Neural cell (in vitro differentiated cells): Measurements from ENCODE around the gene GRN. TPM values are rescaled to one million over a fixed set of nuclear protein-coding genes. Genes with fewer than 3 reads are reported as not detected.

ENCODE experiments used
- H2AFZ ChIP-seq: fragments of 200-600, 300-800 bp; sonication (generic), shearing (Covaris generic); 2 replicates; pipeline ENCODE4 v1.6.0; 2014; ENCODE audit warnings: low read depth, mild to moderate bottlenecking, antibody characterized with exemption, low read length, moderate library complexity
- H3F3A ChIP-seq: fragments of 200-600 bp; shearing (Covaris generic); 2 replicates; pipeline ENCODE4 v1.6.1; 2016; ENCODE audit warnings: mild to moderate bottlenecking, moderate library complexity, mixed read lengths, antibody characterized with exemption, low read length; ENCODE audit not compliant: insufficient read depth, poor library complexity, severe bottlenecking
- H3K27ac ChIP-seq: fragments of 200-600, 300-800 bp; sonication (generic), shearing (Covaris generic); 2 replicates; pipeline ENCODE4 v1.5.1; 2014; ENCODE audit warnings: mild to moderate bottlenecking, low read length, moderate library complexity
- H3K27me3 ChIP-seq: fragments of 300-800, 200-600 bp; sonication (generic), shearing (Covaris generic); 2 replicates; pipeline ENCODE4 v1.6.0; 2014; ENCODE audit warnings: mild to moderate bottlenecking, low read depth, low read length, moderate library complexity; ENCODE audit not compliant: insufficient read depth
- H3K36me3 ChIP-seq: fragments of 300-800, 200-600 bp; sonication (generic), shearing (Covaris generic); 2 replicates; pipeline ENCODE4 v1.5.1; 2014; ENCODE audit warnings: mild to moderate bottlenecking, antibody characterized with exemption, low read length, moderate library complexity; ENCODE audit not compliant: insufficient read depth
- H3K4me2 ChIP-seq: fragments of 300-800, 200-600 bp; sonication (generic), shearing (Covaris generic); 2 replicates; pipeline ENCODE4 v1.6.0; 2014; ENCODE audit warnings: mild to moderate bottlenecking, low read length
- H3K4me3 ChIP-seq: fragments of 300-800, 200-600 bp; sonication (generic), shearing (Covaris generic); 2 replicates; pipeline ENCODE4 v1.5.1; 2014; ENCODE audit warnings: mild to moderate bottlenecking, low read length, moderate library complexity
- H3K79me2 ChIP-seq: fragments of 200-600 bp; shearing (Covaris generic); replicated peaks from 2 replicates; pipeline ENCODE4 v1.6.0; 2014; ENCODE audit warnings: mild to moderate bottlenecking, low read length, moderate library complexity; ENCODE audit not compliant: insufficient read depth
- H3K9ac ChIP-seq: fragments of 300-800, 200-600 bp; sonication (generic), shearing (Covaris generic); 2 replicates; pipeline ENCODE4 v1.6.1; 2016; ENCODE audit warnings: mild to moderate bottlenecking, low read length, mixed read lengths
- H3K9me2 ChIP-seq: fragments of 200-600 bp; shearing (Covaris generic); 2 replicates; pipeline ENCODE4 v1.6.1; 2016; ENCODE audit warnings: mild to moderate bottlenecking, low read length, mixed read lengths; ENCODE audit not compliant: insufficient read depth
- H3K9me3 ChIP-seq: fragments of 200-600, 300-800 bp; sonication (generic), shearing (Covaris generic); 2 replicates; pipeline ENCODE4 v1.6.1; 2016; ENCODE audit warnings: mild to moderate bottlenecking, mixed run types, low read length, moderate library complexity, mixed read lengths
- H4K20me1 ChIP-seq: fragments of 200-600 bp; shearing (Covaris generic); 2 replicates; pipeline ENCODE4 v1.6.1; 2016; ENCODE audit warnings: mild to moderate bottlenecking, mixed run types; ENCODE audit not compliant: insufficient read depth
- CTCF ChIP-seq: fragments of 450-650 bp; IDR thresholded peaks from 2 replicates; pipeline ENCODE4 v1.5.1; 2014; ENCODE audit warnings: antibody characterized with exemption, mild to moderate bottlenecking, moderate library complexity; ENCODE audit not compliant: poor library complexity, severe bottlenecking
- MXI1 ChIP-seq: fragments of 450-650 bp; conservative IDR thresholded peaks from 2 replicates; pipeline ENCODE4 v1.6.1; 2014; ENCODE audit warnings: antibody characterized with exemption, mild to moderate bottlenecking; ENCODE audit not compliant: poor library complexity, severe bottlenecking
- POLR2AphosphoS5 ChIP-seq: IDR thresholded peaks from 2 replicates; pipeline ENCODE4 v1.6.1; 2012
- RAD21 ChIP-seq: fragments of 450-650 bp; conservative IDR thresholded peaks from 2 replicates; pipeline ENCODE4 v1.6.1; 2014; ENCODE audit warnings: antibody characterized with exemption, mild to moderate bottlenecking, moderate library complexity
- REST ChIP-seq: IDR thresholded peaks from 2 replicates; pipeline ENCODE4 v1.6.1; 2012; ENCODE audit warnings: borderline replicate concordance
- SMC3 ChIP-seq: fragments of 450-650 bp; conservative IDR thresholded peaks from 2 replicates; pipeline ENCODE4 v1.6.1; 2014; ENCODE audit warnings: antibody characterized with exemption, mild to moderate bottlenecking, moderate library complexity; ENCODE audit not compliant: poor library complexity
- TAF1 ChIP-seq: IDR thresholded peaks from 2 replicates; pipeline ENCODE4 v1.6.1; 2012; ENCODE audit warnings: low read depth
- polyA plus RNA-seq: library from polyadenylated mRNA; depleted of rRNA; stranded (reverse); fragments of >200 nt; gene quantifications from 2 replicates; pipeline ENCODE4 v1.2.3, GENCODE V29; 2014

The GRN gene
- polyA plus RNA-seq, 1 donor from 2014 or later, result 21.8 TPM

- TF ChIP-seq POLR2AphosphoS5 (peak; percentile 87), REST (peak; percentile 64), MXI1 (no peak)
- Histone ChIP-seq H4K20me1 (peaks cover 6% of the 10 kb centered on the region), H3K79me2 (peaks cover 30% of the 10 kb centered on the region), H3K4me3 (peak within 1 kb of the TSS; percentile 96), H3K4me2 (peak within 1 kb of the TSS; percentile 99), H3K27me3 (no peaks in the 10 kb centered on the region), H3K9ac (peak within 1 kb of the TSS; percentile 98), H3K9me2 (no peaks in the 10 kb centered on the region), H3K36me3 (no peaks in the 10 kb centered on the region), H3K27ac (peak within 1 kb of the TSS; percentile 97), H3K9me3 (no peaks in the 10 kb centered on the region), H2AFZ (peak within 1 kb of the TSS; percentile 74), H3F3A (no peaks in the 10 kb centered on the region)
These were observed 36.7 kb upstream of the GRN start, which contains the start of gene RUNDC3A for GRCh38 chr17:44308320-44308818. TSS of gene RUNDC3A (plus strand) at chr17:44308601. CDS start at chr17:44308833, 232 bp downstream.

- Histone ChIP-seq H3K36me3 (no peaks in the 10 kb centered on the region), H3K27me3 (peaks cover under 1% of the 10 kb centered on the region), H3K79me2 (peaks cover 30% of the 10 kb centered on the region), H3F3A (no peaks in the 10 kb centered on the region), H3K9ac (peak overlapping the region; percentile 98), H3K4me2 (peak overlapping the region; percentile 99), H4K20me1 (peaks cover 6% of the 10 kb centered on the region), H3K9me2 (no peaks in the 10 kb centered on the region), H3K27ac (peak overlapping the region; percentile 97), H3K9me3 (no peaks in the 10 kb centered on the region), H3K4me3 (peak overlapping the region; percentile 96), H2AFZ (peak overlapping the region; percentile 31)
- no peak for TF ChIP-seq REST
- peak; percentile 56 for TF ChIP-seq POLR2AphosphoS5
- no peak for TF ChIP-seq TAF1
- no peak for TF ChIP-seq SMC3
These were observed 36.2 kb upstream of the GRN start for GRCh38 chr17:44308865-44309264.

- H3K36me3 ChIP-seq, result no peaks in the 10 kb centered on the region
- peaks cover 30% of the 10 kb centered on the region for H3K79me2 ChIP-seq
- H3K9ac ChIP-seq, result peak overlapping the region; percentile 98
- H3F3A ChIP-seq, result no peaks in the 10 kb centered on the region
- no peak overlapping the region for H2AFZ ChIP-seq
- no peaks in the 10 kb centered on the region for H3K9me2 ChIP-seq
- H3K4me3 ChIP-seq, result peak overlapping the region; percentile 96
- H3K9me3 ChIP-seq, result no peaks in the 10 kb centered on the region
- TF ChIP-seq POLR2AphosphoS5 (no peak), RAD21 (no peak), CTCF (peak; percentile 17), MXI1 (no peak), REST (no peak)
- H3K27ac ChIP-seq, result peak overlapping the region; percentile 97
- peak overlapping the region; percentile 99 for H3K4me2 ChIP-seq
- peaks cover 6% of the 10 kb centered on the region for H4K20me1 ChIP-seq
- peaks cover 5% of the 10 kb centered on the region for H3K27me3 ChIP-seq
These were observed 35.6 kb upstream of the GRN start for GRCh38 chr17:44309472-44309871.
